HG03103 (cell line): ENCODE measurements around the gene CD68.

ENCODE experiments used
- ATAC-seq: cut with Tn5 transposase; IDR thresholded peaks from one replicate; pipeline ENCODE4 v1.9.1; 2021; ENCODE audit warnings: low read depth; ENCODE audit not compliant: unreplicated experiment

Gene CD68

GRCh38 chr17:7579001-7579833, at the start of gene CD68:
Gene CD68, plus strand, starts transcription at chr17:7579638. Its CDS starts 40 bp downstream, at chr17:7579678.
- ATAC-seq = no peak

- no peak for ATAC-seq
Observed at GRCh38 chr17:7530023-7530900, 49.2 kb upstream of the CD68 start.

- no peak for ATAC-seq
Observed at GRCh38 chr17:7538050-7538449, 41.4 kb upstream of the CD68 start.

GRCh38 chr17:7538891-7539545, 40.4 kb upstream of the CD68 start:
- no peak for ATAC-seq

- no peak for ATAC-seq
Observed at GRCh38 chr17:7541074-7541621, 38.3 kb upstream of the CD68 start.

- ATAC-seq = no peak
Observed at GRCh38 chr17:7544911-7545310, 34.5 kb upstream of the CD68 start.

- ATAC-seq = no peak
Observed at GRCh38 chr17:7548585-7549400, 30.6 kb upstream of the CD68 start, which contains the start of gene TNFSF12. Gene TNFSF12, plus strand, starts transcription at chr17:7549058. Its CDS starts 96 bp downstream, at chr17:7549154.

- no peak for ATAC-seq
Observed at GRCh38 chr17:7549401-7550055, 29.9 kb upstream of the CD68 start.

GRCh38 chr17:7550344-7550743, 29.1 kb upstream of the CD68 start:
- no peak for ATAC-seq

GRCh38 chr17:7551396-7551795, 28.0 kb upstream of the CD68 start:
- no peak for ATAC-seq

- no peak for ATAC-seq
Observed at GRCh38 chr17:7552621-7553051, 26.8 kb upstream of the CD68 start.

GRCh38 chr17:7553356-7553755, 26.1 kb upstream of the CD68 start:
- ATAC-seq = no peak

- ATAC-seq = no peak
Observed at GRCh38 chr17:7555320-7555948, 24.0 kb upstream of the CD68 start.

GRCh38 chr17:7556627-7557026, 22.8 kb upstream of the CD68 start:
- ATAC-seq = no peak

- no peak for ATAC-seq
Observed at GRCh38 chr17:7557147-7557764, 22.2 kb upstream of the CD68 start.

GRCh38 chr17:7557775-7558543, 21.5 kb upstream of the CD68 start:
- no peak for ATAC-seq

- no peak for ATAC-seq
Observed at GRCh38 chr17:7558544-7559319, 20.7 kb upstream of the CD68 start, which contains the start of gene TNFSF13. Gene TNFSF13, plus strand, starts transcription at chr17:7558750. Its CDS starts 290 bp downstream, at chr17:7559040.
